HG02642 (cell line): ENCODE measurements around the gene SH2D7.

Experiments used
- ATAC-seq: cut with Tn5 transposase; IDR thresholded peaks from one replicate; pipeline ENCODE4 v1.9.1; 2021; ENCODE audit warnings: mild to moderate bottlenecking; ENCODE audit not compliant: unreplicated experiment, poor library complexity

The SH2D7 gene

DNA sequence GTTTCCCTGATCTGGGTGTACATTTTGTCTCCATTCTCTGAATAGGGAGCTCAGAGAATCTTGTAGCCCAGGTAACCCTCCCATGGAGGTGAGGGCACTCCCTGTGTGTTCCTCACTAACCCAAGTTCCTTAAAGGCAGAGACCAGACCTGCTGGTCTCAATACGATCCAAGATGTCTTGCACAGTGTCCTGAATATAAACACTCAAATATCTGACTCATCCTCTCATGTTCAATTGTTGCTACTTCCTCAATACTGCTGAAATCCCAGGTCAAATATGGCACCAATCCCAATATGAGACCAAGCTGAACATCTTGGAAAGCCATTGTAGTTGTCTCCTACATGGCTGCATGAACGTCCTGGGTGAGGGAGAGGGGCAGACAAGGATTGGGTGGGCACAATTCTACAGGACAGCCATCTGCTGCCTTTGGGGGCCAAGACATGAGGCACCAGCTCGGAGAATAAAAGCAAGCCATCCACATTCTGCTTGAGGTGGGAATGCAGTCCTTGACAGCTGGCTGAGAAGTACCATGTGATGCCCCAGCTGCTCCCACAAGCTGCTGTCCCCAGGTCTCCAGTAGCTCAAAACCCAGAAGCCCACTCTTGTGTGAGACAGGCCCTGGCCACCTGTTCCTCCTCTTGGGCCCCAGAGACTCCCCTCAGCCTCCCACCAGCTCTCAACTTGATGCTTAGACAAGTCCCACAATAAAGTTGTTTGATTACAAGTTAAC, 33.1 kb upstream of the SH2D7 start:
- ATAC-seq: no peak

DNA sequence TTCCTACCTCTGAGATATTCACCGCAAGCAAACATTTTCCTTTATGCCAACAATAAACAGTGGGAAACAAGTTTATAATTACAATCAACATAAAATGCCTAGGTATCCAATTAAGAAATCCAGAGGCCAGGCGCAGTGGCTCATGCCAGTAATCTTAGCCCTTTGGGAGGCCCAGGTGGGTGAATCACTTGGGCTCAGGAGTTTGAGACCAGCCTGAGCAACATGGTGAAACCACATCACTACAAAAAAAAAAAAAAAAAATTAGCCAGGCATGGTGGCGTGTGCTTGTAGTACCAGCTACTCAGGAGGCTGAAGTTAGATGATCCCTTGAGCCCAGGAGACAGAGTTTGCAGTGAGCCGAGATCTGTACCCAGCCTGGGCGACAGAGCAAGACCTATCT, 32.1 kb upstream of the SH2D7 start:
- no peak for ATAC-seq

DNA sequence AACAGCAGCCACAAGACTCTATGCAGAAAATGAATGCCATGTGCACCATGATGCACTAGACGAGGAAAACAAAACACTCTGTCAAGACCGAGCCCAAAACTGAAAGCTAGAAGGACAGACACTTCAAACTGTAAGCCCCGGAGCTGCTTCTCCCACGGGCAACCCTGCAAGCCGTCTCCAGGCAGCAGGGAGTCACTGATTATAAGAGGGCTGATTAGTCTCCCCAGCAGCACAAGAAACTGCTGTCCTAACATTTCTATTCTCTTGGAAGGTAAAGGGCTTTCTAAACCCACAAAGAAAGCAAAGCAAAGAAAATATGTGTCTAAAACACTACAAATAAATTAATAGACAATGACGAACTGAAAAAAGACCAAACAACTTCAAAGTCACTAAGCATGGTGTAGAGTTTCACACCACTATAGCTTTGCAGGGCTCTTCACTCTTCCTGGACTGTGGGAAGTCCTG, 30.4 kb upstream of the SH2D7 start:
- ATAC-seq: peak; percentile 40

DNA sequence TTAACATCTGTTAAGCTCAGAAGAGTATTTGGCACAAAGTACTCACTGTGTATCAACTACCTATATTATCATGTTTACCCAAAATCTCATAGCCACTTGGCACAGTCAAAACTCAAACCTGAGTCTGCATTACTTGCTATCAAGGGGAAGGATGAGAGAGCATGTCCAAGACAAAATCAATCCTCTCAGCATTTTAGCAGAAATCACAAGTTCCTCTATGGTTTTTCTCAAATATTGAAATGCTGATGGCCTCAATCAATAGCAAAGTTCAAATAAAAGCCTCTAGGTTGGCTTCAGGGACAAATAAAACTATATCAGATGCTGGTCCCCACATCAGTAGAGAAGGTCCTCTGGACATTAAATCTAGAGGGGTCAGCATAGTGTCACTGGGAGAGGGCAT, 29.1 kb upstream of the SH2D7 start:
- ATAC-seq: no peak

DNA sequence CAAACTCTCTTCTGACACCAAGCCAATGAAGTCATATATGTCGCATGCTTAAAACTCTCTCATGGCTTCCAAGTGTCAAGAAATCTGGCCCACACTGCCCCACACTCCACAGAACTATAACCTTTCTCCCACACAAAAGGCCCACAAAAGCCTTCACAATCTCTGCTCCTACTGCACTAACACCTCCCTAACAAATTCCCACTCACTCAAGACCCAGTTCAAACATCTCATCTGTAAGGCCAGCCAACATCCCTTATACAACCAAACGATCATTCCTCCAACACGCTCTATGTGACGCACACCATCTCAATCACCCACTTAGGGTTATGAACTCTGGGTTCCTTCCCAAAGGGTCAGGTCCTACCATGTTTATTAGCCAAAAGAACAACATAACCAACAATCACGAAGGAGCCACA, 28.4 kb upstream of the SH2D7 start:
- ATAC-seq: no peak

DNA sequence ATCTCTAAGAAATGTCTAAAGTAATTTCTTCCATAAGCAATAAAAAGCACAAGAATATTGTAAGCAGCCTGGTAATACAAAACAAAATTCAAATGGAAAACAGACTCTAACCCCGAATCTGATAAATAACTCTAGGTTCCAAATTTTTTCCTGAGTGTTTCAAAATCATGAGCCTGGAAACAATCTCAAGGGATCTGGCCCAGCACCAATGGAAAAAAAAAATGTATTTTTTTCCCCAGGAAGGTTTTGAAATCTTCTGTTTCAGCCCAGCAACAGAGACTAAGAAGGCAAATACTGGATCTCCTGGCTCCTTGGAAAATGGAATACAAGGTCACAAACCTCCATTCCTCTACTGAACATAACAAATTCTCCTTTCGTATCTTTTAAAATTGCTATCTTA, 27.8 kb upstream of the SH2D7 start:
- no peak for ATAC-seq

DNA sequence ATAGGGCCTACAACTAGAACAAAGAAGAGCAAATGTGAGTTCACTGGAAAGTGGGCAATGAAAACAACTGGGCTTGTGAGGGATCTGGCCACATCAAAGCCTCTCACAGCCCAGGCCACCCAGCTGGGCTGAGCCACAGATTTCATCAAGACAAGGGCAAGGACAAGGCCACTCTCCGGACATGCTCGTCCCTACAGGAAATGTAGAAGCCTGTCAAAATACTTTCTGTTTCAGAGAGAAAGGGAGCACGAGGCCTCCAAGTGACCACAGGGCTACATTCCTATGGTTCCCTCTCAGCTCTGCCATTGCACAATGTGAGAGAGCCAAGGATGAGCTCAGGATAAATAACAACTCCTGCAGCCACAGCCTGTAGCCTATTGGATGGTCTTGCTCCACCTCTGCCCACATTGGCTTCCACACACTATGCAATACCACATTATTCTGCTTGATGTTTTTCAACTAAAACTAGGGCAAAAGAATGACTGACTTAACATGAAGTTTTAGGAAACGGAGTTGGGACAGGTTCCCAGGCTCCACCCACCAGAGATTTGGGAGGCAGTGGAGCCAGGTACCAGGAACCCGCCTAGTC, 27.0 kb upstream of the SH2D7 start:
- no peak for ATAC-seq

DNA sequence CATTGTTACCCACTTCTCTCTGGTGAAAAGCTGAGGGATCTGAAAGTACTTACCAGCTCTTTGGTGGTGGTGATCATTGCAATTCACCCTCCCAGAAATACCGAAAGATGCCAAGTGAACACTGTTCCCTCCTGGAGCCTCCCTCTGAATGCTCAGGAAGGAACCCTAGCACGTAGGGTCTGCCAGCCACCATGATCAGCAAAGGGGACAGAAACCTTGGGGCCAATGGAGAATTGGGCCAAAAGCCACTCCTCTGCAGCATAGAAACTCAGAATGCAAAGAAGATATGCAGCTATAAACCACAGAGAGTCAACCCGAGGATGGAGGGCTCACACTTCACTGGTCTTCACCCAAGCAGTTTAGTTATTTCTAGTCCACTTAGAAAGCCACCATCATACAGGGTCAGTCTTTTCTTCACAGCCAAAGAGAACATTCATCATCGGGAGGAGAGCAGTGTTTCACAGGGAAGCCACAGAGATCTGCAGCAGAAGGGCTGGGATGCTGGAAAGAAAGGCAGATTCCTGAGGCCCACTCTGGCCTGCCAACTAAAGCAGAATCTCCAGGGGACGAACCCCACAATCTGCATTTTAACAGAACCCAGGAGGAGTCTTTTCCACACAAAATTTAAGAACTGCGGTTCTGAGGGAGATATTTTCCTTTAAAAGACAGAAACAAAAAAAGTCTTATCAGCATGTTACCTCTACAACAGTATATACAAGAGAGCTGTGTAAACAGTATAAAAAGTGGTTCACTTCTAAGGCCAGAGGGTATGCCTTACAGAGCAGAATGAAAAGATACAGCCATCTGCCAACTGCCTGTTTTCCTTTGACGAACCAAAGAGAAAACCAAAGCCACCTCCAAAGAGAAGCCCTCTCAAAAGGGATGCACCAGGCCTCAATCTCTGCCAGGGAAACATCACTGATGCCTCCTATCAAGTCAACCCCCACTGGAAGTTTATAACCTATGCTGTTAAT, 26.1 kb upstream of the SH2D7 start:
- ATAC-seq: peak; percentile 52

DNA sequence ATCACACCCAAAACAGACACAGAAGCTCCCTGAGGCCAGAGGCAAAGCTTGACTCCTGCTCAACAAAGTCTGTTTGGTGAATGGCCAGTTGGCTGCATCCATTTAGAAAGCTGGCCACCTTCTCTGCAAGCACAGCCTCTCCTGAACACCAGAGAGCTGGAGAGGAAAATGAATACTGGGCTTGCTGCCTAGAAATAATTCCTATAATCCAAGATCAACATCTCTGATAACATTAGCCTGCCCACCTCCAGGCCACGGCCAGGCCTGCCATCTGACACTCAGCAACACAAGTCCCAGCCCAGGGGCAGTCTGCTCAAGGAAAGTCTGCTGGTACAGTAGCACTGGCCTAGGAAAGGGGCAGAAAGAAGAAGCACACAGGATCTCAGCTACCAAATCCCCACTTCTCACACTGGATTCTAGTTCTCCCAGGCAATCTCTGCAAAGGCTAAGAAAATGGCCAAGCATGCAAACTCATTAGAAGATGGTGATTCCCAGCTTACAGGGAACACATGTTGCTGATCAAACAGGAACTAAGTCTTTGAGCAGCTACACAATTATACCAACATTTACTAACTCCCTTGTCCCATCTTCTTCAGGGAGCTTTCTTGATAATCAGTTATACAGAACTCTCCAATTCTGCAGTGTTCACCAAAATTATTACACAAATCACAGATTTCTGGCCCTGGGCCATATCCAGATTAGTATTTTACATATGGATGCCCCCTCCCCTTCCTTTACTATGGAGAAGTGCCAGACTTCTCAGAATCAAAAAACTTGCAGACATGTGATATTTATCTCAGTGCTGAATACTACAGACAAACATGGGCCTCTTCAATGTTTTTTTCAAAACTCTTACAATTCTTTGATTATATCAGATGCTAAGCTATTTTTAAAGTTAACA, 24.8 kb upstream of the SH2D7 start:
- no peak for ATAC-seq

DNA sequence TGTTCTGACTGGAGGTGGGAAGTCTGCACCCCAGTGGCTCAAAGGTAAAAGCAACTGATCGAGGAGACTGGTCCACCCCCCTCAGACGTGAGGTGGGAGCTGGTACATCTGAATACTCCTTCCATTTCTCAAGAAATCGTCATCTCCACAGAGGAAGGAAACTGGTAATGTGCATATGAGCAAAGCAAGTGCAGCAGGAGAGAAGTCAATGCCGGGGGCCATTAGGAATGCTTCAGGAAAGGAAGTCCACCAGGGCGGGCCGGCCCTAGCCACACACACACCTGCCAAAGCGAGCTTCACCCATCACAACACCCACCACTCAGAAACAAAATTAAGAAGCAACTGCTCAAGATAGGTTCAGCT, 23.3 kb upstream of the SH2D7 start:
- ATAC-seq: peak; percentile 21

DNA sequence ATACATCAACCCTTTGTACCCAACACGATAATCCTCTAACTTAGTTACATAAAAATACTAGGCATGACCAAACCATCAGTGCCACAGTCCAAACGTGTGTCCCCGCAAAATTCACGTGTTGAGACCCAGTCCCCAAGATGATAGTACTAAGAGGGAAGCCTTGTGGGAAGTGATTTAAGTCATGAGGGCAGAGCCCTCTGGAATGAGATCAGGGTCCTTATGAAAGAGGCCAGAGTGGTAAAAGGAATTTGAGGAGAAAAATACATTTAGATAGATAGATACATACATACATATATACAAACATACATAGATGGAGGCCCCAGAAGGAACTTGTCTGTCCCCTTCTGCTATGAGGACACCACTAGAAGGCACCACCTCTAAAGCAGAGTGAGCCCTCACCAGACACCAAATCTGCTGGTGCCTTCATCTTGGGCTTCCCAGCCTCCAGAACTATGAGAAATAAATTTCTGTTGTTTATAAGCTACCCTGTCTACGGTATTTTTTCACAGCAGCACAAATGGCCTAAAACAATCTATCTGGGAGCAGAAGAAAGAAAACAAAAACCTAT, 22.8 kb upstream of the SH2D7 start:
- ATAC-seq: no peak

DNA sequence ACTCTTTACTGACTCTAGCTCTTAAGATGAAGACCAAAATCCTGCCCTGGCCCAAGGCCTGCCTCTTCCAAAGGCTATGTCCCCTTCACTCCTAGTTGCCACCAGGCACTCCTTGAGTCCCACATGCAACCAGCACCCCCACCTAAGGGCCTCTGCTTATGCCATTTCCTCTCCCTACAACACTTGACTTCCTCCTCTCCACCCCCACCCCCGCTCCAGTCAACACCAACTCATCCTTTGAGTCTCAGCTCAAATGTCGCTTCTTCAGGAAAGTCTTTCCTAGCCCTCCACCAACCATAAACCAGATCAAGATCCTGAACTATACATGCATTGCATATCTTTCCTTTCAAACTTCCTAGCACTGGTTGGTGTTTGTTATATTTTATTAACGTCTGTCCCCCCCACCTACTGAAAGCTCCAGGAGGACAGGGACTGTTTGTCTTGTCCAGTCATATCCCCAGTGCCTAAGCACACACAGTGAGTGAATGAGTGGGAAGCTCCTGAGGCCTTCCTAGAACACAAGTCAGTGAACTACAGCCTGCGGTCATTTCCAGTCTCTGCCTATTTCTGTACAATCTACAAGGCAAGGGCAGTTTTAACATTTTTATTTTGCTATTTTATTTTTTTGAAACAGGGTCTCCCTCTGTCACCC, 22.2 kb upstream of the SH2D7 start:
- ATAC-seq: no peak

DNA sequence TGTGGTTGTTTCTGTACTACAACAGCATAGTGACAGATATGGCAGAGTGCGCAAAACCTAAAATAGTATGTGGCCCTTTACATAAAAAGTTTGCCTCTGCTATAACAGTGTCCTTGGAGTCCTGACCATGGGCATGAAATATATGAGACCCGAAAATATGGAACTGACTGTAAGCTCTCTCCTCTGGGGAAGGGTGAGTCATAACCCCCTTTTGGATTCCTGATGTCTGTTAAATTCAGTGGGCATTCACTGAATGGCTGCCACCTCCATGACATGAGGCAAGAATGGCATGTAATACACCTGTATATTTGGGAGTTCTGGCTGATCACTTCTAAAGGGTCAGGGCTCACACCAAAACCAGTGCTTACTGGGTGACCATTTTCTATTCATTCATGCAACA, 21.0 kb upstream of the SH2D7 start:
- no peak for ATAC-seq

DNA sequence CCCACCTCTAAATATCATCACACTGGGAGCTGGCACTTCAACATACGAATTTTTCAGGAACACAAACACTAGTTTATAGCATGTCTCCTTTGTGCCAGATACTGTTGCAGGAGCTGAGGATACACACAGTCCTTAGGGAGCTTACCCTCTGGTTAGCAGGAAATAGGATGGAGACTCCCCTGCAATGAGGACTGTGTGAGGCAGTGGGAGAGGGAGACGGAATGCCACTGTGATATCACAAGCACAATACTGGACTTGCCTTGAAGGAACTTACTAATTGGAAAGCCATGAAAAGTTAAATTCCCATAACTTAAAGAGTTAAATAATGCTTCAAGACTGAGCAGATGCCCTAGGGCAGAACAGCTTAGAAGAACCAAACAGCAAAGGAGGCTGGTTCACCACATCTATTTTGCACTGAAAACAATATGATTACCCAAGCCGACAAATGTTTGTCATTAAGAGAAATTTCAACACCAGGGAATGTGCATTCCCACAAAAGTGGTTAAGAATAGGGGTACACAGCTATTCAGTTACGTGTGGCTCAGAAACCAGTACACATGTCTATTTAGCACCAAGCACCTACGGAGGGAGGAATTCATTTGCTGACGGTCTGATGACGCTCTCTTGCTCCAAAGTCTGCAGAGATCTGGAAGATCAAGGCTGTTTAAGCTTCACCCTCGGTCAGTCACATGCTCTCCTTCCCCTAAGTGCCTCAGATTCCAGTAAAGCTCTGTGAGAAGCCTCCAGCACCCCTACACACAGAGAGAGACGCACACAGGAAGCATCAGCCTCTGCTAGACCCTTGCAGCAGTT, 20.1 kb upstream of the SH2D7 start:
- no peak for ATAC-seq

DNA sequence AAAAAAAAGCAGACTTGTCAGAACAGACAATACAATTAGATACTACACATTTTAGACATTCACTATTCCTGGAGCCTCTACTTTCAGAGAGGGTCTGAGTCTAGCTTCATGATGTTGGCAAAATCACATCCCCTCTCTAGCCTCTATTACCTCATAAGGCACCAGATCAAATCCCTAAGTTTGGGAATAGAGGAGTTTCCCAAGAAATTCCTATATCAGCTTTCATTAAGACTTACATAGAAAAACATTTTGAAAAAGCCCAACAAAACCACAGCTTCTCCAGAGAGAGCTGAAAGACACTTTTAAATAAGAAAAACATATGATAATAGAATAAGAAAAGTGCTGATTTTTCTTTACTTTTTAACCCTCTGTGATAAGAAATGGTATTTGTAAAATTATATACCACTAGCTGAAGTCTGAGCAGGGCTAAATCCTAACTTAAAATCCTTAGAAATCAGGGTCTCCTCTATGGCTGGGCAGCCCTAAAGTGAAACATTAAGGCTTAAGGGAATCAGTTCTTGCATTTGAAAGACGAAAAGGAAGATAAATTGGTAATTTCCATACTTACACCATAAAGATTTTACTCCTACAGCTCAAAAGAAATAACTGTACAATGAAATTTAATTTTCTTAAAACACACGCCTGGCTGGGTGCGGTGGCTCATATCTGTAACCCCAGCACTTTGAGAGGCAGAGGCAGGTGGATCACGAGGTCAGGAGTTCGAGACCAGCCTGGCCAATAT, 19.1 kb upstream of the SH2D7 start:
- ATAC-seq: no peak

DNA sequence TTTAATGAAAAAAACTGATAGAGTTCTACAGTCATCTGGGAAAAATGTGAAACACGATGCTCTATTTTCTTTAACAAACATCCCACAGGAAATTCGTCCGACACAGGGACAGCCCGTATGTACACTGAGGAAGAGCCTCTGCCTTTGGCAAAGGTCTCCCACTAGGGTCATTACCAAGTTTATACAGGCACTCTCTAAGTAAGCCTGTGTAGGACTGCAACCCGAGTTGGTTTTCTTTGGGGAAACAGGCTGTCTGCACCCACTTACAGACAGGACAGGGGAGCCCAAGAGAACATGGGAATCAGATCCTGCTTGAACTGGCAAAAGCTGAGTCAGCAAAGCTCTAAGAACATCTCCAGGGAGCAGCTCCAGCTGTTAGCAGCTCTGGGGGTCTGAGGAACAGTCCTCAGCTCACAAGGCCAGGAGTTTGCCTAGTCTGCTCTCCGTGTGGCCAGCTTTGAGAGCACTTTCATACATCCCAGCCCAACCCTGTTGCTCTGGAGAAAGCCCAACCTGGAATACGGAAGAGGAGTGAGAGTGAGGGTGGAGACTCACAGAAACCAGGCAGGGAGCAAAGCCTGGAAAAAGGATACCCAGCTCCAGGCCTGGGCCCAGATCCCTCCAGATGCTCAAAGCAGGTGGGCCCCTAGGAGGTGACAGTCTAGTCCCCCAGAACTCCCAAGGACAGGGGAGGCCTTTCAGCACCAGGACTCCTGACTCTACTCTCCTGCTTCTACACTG, 16.7 kb upstream of the SH2D7 start:
- no peak for ATAC-seq
